Germinal center (tissue), 1 donor: ENCODE results near the gene PTPRU.
"Not testable (repeated sequence)": the region's sequence is repeated elsewhere in the genome, so short reads cannot be mapped to it uniquely, and the experiment has no call there.

Source experiments
- DNase-seq: peaks from one replicate; pipeline ENCODE4 v3.0.0; 2012; ENCODE audit warnings: mixed read lengths, low spot score

Gene PTPRU

DNA sequence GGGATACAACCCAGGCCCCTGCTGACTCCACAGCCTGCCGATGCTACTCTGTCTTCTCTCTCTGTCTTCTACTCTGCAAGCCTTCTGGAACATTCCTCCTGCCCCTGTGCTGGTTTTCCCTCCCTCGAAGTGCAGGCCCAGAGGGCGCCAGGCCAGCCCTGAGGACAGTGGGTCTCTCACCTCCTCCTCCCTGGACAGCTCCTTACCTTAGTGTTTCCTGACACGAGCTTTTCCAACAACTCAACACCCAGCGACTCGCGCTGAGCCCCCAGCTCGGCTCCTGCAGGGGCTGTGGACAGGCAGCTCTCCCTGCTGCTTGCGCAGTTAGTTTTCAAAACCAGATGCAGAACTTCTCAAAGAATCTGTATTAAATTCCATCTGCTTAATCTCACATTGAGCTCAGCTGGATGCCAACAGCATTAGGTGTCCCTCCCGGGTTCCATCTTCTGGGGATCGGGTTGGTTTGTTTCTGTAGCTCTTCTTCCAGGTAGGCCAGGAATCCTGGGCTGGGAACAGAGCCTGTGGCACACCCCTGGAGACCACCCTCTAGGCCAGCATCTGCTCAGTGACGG is 54.2 kb downstream of the PTPRU start:
- DNase-seq: no peak

DNA sequence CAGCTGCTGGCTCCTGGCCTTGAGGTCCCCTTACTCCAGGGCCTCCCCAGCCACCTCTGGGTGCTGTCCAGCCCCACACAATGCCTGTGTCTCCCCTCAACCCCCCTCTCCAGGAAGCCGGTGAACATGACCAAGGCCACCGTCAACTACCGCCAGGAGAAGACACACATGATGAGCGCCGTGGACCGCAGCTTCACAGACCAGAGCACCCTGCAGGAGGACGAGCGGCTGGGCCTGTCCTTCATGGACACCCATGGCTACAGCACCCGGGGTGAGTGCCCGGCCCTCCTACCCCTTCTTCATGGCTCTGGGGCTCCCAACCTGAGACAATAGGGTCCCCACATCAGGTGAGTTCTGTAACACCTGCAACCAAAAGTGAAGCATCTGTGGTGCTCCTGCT is 55.4 kb downstream of the PTPRU start:
- DNase-seq: no peak

DNA sequence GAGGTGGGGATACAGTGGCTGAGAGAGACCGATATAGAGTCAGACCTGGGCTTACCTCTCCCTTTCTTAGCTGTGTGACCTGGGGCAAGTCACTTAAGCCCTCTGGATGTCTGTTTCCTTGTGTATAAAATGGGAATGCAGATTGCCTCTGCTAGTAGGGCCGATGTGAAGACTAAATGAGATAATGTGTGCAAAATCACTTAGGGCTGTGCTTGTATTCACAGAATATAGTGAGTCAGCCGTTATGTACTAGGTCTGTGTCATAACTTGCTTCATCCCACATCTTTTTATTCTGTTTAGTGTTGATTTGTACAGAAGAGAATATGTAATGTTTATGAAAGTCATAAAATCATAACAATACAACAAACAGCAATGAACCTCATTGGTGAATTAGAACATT is 56.0 kb downstream of the PTPRU start:
- no peak for DNase-seq

DNA sequence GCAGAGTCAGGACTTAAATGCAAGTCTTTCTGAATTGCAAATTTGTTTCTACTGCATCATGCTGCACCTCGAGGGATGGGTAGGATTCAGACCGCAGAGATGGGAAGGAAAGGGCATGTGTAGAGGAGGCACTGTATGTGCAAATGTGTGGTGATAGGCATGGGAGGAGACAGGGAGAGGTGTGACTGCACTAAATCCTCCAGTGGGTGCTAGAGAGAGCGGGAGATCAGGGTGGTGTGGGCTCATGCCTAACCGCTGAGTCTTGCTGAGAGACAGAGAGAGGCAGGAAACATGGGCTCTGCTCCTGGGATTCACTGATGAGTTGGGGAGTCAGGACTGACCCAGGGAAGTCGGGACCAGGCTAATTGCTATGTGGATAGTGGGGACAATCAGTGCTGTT is 61.1 kb downstream of the PTPRU start:
- DNase-seq: no peak

DNA sequence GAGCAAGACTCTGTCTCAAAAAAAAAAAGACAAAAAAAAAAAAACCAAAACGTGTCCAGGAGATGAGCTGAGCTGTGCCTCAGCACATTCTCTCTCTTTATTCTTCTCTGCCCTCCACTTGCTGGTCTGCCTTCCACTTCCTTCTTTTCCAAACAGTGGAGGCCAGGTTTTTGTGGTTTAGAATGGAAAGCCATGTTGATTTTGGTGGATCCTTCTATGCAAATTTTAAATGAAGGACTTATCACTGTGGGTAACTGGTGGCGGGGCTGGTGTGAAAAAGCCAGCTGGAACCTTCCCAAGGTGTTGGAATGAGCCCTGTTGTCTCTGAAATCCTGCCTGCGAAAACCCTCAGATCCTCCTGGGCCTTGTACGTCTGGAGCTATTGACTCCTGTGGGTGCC is 61.9 kb downstream of the PTPRU start:
- DNase-seq: no peak

DNA sequence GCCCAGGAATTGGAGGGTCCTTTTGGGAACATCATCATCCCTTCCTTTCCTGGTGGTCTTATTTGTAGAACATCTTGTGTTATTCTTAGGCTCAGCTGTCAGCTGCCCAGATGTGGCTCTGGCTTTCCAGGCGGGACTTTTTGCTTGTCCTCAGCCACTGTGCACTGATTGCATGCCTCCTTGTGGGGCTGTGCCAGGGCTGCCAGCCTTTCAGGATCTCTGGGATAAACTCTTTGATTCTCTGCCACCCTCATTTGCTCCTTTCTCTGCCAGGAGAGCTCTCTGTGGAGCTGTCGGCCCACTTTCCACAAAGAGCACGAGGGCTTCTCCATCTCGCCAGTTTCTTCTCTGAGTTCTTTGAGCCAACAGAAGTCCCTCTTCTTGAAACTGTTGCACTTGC is 63.1 kb downstream of the PTPRU start:
- no peak for DNase-seq

DNA sequence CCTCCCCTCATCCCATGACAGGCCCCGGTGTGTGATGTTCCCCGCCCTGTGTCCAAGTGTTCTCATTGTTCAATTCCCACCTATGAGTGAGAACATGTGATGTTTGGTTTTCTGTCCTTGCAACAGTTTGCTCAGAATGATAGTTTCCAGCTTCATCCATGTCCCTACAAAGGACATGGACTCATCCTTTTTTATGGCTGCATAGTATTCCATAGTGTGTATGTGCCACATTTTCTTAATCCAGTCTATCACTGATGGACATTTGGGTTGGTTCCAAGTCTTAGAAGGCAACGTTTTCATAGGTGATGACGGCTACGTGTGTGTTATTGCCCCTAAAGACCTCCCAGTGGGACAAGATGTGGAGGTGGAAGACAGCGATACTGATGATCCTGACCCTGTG is 65.4 kb downstream of the PTPRU start:
- not testable (repeated sequence) for DNase-seq

DNA sequence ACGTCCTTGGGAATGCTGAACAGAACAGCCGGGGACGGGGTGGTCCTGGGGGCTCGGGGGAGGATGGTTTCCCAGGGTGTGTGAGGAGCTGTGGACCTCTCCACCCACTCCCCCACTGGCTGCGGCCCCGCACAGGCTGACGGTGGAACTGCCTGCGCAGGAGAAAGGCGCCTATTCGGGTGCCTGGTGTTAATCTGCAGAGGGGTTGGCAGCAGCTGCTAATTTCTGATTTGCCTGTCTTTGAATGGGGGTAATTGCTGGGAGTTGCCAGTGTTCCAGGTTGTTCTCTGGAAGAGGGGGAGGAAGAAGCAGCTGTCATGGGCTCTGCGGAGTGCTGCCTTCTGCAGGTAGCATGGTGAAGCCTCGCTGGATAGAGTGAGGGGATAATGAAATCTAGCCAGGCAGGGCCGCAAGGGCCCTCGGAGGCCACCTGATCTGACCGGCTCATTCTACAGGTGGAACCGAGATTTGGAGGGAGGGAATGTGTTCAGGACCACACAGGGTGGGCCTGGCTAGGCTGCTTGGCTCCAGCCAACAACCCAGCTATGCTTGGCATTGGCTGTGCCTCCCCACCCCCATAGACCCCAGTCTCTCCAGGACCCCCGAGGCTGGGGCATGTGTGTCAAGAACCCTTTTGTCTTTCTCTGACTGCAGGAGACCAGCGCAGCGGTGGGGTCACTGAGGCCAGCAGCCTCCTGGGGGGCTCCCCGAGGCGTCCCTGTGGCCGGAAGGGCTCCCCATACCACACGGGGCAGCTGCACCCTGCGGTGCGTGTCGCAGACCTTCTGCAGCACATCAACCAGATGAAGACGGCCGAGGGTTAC is 67.1 kb downstream of the PTPRU start:
- no peak for DNase-seq

DNA sequence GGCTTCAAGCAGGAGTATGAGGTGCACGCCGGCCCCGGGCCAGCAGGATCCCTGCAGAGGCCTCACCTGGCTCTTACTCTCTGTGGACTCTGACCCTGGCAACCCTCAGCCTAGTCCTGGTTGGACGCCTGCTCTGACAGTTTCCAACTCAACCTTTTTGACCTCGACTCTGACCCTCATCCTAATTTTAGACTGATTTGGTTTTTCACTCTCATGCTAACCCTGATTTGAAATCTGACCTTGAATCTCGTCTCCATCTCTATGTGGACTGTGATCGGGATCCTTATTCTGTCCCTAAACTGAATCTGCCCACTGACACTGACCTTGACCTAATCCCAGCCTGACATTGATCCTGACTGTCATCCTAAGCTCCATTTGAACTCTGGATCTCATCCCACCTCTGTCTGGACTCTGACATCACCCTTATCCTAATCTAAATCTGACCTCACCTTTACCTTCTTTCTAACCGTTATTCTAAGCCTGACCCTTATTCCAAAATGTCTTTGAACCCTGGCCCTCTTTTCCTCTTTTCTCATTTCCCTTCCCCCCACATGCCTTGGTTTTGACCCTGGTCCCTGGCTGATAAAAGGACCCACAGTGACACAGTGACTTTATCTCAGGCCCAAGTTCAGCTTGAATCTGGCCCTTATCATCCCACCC is 67.8 kb downstream of the PTPRU start:
- no peak for DNase-seq

DNA sequence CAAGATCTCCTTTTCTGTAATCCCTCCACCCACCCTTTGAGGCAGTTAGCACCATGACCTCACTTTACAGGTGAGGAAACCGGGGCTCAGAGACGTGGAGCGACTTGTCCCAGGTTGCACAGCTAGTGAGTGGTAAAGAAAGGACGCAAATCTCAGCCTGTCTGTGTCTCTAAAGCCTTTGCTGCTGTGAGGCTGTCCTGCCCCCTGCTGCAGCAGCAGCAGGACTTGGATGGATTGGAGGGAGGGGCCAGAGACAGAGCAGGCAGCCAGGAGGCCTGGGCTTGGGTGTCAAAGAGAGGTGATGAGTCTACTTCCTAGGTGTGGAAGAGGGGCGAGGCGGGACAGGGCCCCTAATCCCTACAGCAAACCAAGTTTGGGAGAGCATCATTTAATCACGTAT is 69.6 kb downstream of the PTPRU start:
- no peak for DNase-seq

DNA sequence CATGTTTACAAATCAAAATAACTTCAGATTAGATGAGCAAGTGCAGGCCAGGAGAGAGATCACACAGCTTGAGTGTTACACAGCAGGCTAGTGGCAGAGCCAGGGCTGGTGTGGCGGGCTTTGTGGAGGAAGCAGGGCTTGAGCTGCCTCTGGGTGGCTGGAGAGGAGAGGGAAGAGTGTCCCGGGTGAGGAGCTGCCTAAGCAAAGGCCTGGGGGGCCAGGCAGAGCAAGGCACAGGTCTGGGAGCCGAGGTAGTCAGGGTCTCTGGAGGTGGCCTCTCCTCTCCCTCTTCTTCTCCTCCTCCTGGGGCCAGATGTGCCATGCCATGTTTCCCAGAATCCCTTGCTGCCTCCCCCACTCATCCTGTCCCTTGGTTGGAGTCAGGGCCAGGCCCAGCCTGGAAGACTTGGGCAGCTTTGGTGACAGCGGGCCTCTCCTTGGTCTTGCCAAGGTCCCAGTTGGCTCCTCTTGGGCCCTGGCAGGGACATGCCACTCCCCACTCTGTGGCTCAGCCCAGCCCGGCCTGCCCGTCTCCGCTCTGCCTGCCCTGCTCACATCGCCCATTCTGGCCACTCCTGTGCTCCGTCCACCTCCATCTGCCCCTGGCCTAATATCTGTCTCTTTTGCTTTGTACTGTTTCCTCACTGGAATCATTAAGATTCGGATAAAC is 70.3 kb downstream of the PTPRU start:
- DNase-seq: no peak

DNA sequence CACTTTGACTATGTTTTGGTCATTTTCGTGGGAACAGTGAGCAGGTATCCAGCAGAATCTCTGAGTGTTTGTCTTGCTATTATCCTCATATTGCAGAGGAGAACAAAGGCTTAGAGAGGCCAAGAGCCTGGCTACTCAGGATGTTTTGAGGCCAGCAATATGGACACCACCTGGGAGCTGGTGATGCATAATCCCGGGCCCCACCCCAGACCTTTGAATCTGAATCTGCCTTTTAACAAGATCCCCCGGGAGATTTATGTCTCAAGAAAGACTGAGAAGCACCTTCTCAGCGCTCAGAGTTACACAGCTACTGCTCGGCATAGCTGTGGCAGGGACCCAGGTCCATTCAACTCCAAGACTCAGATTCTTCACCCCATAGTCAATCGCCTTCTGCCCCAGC is 72.8 kb downstream of the PTPRU start:
- DNase-seq: no peak

DNA sequence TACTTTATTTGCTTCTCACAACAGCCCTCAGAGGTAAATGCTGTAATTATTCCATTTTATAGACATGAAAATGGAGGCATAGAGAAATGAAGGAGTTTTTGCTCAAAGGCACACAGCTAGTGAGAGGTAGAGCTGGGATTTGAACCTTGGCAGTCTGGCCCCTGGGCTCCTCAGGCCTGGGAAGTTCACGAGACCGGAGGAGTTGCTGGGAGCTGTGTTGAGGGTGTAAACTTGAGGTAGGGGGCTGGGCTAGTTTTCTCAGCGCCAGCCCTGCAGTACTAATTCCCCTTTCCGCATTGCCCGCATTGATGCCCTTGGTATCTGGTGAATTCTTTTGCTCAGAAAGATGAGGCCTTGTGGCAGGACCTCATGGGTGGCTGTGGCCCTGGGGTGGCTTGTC is 73.3 kb downstream of the PTPRU start:
- DNase-seq: no peak

DNA sequence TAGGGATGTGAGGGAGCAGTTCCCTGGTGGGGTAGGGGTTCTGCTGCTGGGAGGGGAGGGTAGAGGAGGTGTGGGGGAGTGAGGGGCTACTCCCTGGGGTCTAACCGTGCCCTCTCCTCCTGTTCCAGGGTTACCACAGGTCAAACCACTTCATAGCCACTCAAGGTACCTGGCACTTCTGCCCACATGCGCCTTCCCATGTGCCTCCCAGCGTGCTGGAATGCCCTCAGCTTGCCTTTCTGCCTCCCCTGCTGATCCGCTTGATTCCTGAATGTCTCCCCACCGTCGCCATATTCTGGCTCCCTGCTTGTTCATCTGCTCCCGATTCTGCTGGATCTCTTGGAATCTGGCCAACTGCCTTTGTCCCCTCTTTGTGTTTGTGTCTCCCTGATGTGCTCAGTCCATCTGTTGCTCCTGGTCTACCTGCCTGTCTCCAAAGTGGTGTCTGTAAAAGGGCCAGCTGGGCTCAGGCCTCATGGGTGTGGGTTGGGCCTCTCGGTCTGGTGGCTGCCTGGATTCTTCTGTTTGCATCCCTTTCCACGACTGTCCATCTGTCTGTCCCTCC is 74.4 kb downstream of the PTPRU start:
- DNase-seq: no peak

DNA sequence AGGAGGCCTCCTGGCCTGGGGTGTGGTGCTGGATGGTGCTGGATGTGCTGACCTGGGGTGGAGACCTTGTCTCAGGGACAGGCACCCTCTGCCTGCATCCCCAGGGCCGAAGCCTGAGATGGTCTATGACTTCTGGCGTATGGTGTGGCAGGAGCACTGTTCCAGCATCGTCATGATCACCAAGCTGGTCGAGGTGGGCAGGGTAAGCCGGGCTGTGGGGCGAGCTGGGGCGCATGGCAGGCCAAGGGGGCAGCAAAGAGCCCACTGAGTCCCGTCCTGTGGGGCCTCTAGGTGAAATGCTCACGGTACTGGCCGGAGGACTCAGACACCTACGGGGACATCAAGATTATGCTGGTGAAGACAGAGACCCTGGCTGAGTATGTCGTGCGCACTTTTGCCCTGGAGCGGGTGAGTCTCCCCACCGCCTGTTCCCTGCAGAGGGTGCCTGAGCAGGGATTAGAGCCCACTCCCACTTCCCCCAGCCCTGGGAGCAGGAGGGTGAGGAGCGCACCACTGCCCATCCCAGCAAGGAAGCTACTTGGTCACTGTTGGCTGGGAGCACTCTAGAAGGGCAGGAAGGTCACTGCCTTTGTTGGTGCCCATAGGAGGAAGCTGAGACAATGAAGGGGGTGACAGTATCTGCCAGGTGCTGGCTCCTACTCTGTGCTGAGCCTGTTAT is 75.2 kb downstream of the PTPRU start:
- DNase-seq: no peak

DNA sequence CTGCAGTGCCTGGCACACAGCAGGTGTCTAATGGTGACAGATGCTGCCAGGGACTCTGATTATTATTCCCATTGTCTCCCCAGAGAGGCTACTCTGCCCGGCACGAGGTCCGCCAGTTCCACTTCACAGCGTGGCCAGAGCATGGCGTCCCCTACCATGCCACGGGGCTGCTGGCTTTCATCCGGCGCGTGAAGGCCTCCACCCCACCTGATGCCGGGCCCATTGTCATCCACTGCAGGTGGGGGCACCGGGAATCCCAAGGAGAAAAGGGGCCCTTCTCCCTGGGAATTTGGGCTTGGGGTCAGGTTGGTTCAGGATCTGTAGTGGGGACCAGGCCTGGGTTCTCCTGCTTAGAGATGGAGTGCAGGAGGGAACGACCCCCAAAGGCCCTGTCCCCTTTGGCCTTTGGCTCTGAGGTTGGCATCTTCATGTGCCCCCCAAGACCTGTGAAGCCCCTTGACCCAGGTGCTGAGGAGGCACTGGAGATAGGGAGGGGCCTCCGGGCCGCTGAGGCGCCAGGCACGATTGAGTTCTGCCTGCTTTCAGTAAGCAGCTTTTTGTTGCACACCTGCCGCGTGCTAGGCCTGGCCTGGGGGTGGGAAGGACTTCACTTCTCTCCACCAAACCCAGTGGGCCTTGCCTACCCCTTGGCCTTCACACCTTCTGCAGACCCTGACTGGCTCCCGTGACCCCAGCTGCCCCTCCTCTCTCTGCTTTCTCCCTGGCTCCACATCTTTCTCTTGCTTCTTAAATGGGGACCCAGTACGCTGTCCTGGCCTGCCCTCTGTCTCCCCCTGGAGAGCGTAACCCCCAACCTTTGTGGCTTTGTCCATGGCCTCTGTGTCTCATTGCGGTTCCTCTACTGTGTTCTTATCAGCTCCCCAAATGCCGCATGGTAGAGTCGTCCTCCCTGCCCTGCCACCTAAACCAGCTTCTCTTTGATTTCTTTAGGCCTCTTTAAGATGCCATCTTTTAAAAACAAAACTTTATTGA is 76.4 kb downstream of the PTPRU start:
- no peak for DNase-seq

DNA sequence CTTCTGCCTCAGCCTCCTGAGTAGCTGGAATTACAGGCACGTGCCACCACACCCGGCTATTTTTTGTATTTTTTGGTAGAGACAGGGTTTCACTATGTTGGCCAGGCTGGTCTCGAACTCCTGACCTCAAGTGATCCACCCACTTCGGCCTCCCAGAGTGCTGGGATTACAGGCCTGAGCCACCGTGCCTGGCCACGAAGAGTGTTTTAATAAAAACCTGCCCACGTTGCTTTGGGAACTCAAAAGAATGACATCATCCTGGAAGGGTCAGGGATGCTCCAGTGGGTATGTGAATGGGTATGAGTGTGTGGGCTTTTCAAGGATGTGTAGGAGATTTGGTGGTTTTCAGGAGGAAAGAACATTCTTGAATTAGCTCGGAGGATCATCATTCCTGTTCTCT is 78.4 kb downstream of the PTPRU start:
- DNase-seq: not testable (repeated sequence)

DNA sequence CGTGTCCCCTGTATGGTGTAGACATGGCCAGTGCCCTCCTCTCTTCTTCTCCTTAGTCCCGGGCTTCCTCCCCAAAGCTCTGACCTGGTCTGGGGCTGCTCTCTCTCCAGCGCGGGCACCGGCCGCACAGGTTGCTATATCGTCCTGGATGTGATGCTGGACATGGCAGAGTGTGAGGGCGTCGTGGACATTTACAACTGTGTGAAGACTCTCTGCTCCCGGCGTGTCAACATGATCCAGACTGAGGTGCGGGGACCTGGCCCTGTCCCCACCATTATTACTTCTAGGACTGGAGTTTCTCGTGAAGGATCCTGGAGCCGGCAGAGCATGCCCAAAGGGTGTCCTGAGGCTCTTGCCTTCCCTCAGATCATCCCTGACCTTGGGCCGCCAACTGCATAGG is 78.9 kb downstream of the PTPRU start:
- DNase-seq: no peak

DNA sequence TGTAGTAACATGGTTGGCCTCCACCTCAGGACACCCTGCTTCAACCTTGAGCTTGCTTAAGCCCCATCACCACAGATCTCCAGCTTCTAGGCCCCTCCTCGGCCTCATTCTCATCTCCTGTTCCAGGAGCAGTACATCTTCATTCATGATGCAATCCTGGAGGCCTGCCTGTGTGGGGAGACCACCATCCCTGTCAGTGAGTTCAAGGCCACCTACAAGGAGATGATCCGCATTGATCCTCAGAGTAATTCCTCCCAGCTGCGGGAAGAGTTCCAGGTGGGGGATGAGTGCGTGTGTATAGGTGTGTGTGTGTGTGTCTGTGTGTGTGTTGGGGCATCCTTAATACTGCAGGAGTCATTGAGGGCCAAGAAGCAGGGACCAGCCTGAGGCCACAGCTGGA is 79.6 kb downstream of the PTPRU start:
- no peak for DNase-seq

DNA sequence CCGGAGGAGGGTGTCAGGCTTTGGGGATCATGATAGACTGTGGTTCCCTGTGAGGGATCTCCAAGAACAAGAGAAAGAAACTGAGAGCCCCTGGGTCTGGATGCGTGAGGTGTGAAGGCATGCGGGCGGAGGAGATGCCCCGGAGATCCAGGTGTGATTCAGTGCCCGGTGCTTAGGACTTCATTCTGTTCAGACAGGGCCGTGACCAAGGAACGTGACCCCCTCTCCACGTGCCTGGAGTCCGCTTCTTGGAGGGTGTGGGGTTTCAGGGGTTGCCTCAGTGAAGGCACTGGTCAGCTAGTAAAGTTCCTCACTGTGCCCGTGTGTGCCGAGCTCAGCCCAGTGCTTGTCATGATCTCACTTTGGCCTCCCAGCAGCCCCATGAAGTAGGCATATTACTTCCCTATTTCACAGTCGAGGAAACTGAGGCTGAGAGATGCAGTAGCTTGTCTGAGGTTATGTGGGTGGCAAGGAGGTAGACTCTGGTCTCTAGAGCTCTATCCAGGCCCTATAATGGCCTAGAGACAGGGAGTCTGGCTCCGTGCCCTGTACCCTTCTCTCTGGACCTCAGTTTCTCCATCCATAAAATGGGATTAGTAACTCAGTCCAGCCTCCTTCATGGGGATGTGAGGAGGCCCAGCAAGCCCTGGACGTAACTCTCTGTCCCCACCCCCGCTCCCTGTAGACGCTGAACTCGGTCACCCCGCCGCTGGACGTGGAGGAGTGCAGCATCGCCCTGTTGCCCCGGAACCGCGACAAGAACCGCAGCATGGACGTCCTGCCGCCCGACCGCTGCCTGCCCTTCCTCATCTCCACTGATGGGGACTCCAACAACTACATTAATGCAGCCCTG is 81.0 kb downstream of the PTPRU start:
- no peak for DNase-seq
